SU-DHL-6 (cell line): ENCODE data around the gene SDS.

Source experiments
- H2AFZ ChIP-seq: fragments of 200-600 bp; sonication (generic); 2 replicates; pipeline ENCODE4 v1.6.1; 2014; ENCODE audit warnings: low read depth, mild to moderate bottlenecking, moderate library complexity, mixed read lengths, antibody characterized with exemption, low read length; ENCODE audit not compliant: severe bottlenecking
- H3F3A ChIP-seq: fragments of 200-600 bp; shearing (Covaris generic); 2 replicates; pipeline ENCODE4 v1.6.0; 2016; ENCODE audit warnings: antibody characterized with exemption, mild to moderate bottlenecking; ENCODE audit not compliant: insufficient read depth
- H3K27ac ChIP-seq: fragments of 200-600 bp; sonication (generic); 2 replicates; pipeline ENCODE4 v1.5.1; 2016; ENCODE audit warnings: low read depth, mild to moderate bottlenecking, low read length, moderate library complexity, mixed read lengths
- H3K27me3 ChIP-seq: fragments of 200-600 bp; sonication (generic), shearing (Covaris generic); 2 replicates; pipeline ENCODE4 v1.6.0; 2014; ENCODE audit warnings: mild to moderate bottlenecking, low read length
- H3K36me3 ChIP-seq: fragments of 200-600 bp; sonication (generic); 2 replicates; pipeline ENCODE4 v1.6.1; 2014; ENCODE audit warnings: mild to moderate bottlenecking, low read length, mixed read lengths
- H3K4me2 ChIP-seq: fragments of 300-600, 200-600 bp; shearing (Covaris generic), sonication (generic); 2 replicates; pipeline ENCODE4 v1.6.0; 2014; ENCODE audit warnings: low read length, low read depth, mild to moderate bottlenecking; ENCODE audit not compliant: poor library complexity, severe bottlenecking
- H3K4me3 ChIP-seq: fragments of 200-600 bp; sonication (generic); 2 replicates; pipeline ENCODE4 v1.5.1; 2014; ENCODE audit warnings: antibody characterized with exemption, low read length, mild to moderate bottlenecking, mixed read lengths; ENCODE audit not compliant: insufficient read depth, poor library complexity, severe bottlenecking
- H3K79me2 ChIP-seq: fragments of 200-600 bp; sonication (generic); 2 replicates; pipeline ENCODE4 v1.6.1; 2014; ENCODE audit warnings: mild to moderate bottlenecking, low read length, moderate library complexity; ENCODE audit not compliant: insufficient read depth
- H3K9ac ChIP-seq: fragments of 200-600 bp; sonication (generic); 2 replicates; pipeline ENCODE4 v1.7.0; 2014; ENCODE audit warnings: mild to moderate bottlenecking, low read length
- H3K9me2 ChIP-seq: fragments of 200-600 bp; sonication (generic); replicated peaks from 2 replicates; pipeline ENCODE4 v1.6.1; 2014; ENCODE audit warnings: low read length; ENCODE audit not compliant: insufficient read depth
- H3K9me3 ChIP-seq: fragments of 200-600 bp; sonication (generic); 2 replicates; pipeline ENCODE4 v1.6.1; 2014; ENCODE audit warnings: low read length, mixed read lengths; ENCODE audit not compliant: insufficient read depth
- H4K20me1 ChIP-seq: fragments of 200-600 bp; sonication (generic); 2 replicates; pipeline ENCODE4 v1.6.1; 2014; ENCODE audit warnings: low read depth, mild to moderate bottlenecking, antibody characterized with exemption, low read length, moderate library complexity, mixed read lengths
- CTCF ChIP-seq: fragments of 200-600 bp; sonication (generic); IDR thresholded peaks from one replicate; pipeline ENCODE4 v1.5.1; 2017; ENCODE audit warnings: antibody characterized with exemption, mild to moderate bottlenecking, low read length, moderate library complexity; ENCODE audit not compliant: insufficient read depth, poor library complexity, severe bottlenecking
- EZH2phosphoT487 ChIP-seq: fragments of 200-600 bp; sonication (generic), shearing (Covaris generic); conservative IDR thresholded peaks from 2 replicates; pipeline ENCODE4 v1.6.1; 2018; ENCODE audit warnings: mild to moderate bottlenecking, antibody characterized with exemption, low read length, moderate library complexity, mixed read lengths

SDS gene

GRCh38 chr12:113413488-113413939 is 9.8 kb upstream of the SDS start:
- no peak overlapping the region for H3K4me2 ChIP-seq
- no peaks in the 10 kb centered on the region for H3K9me3 ChIP-seq
- no peak overlapping the region for H3K4me3 ChIP-seq
- TF ChIP-seq EZH2phosphoT487 (no peak), CTCF (no peak)
- H3K27ac ChIP-seq, result no peak overlapping the region
- H3K27me3 ChIP-seq, result no peaks in the 10 kb centered on the region
- no peaks in the 10 kb centered on the region for H3K9me2 ChIP-seq
- no peaks in the 10 kb centered on the region for H3K79me2 ChIP-seq
- no peaks in the 10 kb centered on the region for H4K20me1 ChIP-seq
- no peaks in the 10 kb centered on the region for H3F3A ChIP-seq
- H3K36me3 ChIP-seq, result no peaks in the 10 kb centered on the region
- no peak overlapping the region for H3K9ac ChIP-seq
- H2AFZ ChIP-seq, result no peak overlapping the region

- no peak overlapping the region for H3K27ac ChIP-seq
- H3F3A ChIP-seq, result no peaks in the 10 kb centered on the region
- no peak overlapping the region for H2AFZ ChIP-seq
- no peaks in the 10 kb centered on the region for H3K27me3 ChIP-seq
- no peaks in the 10 kb centered on the region for H3K9me3 ChIP-seq
- H3K4me2 ChIP-seq, result no peak overlapping the region
- no peak overlapping the region for H3K4me3 ChIP-seq
- TF ChIP-seq CTCF (no peak), EZH2phosphoT487 (no peak)
- no peak overlapping the region for H3K9ac ChIP-seq
- H3K36me3 ChIP-seq, result no peaks in the 10 kb centered on the region
- no peaks in the 10 kb centered on the region for H3K79me2 ChIP-seq
- no peaks in the 10 kb centered on the region for H3K9me2 ChIP-seq
- no peaks in the 10 kb centered on the region for H4K20me1 ChIP-seq
Measured at GRCh38 chr12:113409462-113410124, 5.9 kb upstream of the SDS start.

GRCh38 chr12:113408756-113409298 is 5.1 kb upstream of the SDS start:
- H3K9ac ChIP-seq, result no peak overlapping the region
- TF ChIP-seq EZH2phosphoT487 (no peak), CTCF (no peak)
- no peak overlapping the region for H2AFZ ChIP-seq
- no peaks in the 10 kb centered on the region for H3K9me2 ChIP-seq
- no peak overlapping the region for H3K4me3 ChIP-seq
- no peaks in the 10 kb centered on the region for H3K79me2 ChIP-seq
- H3K36me3 ChIP-seq, result no peaks in the 10 kb centered on the region
- no peaks in the 10 kb centered on the region for H3K9me3 ChIP-seq
- no peaks in the 10 kb centered on the region for H3K27me3 ChIP-seq
- no peak overlapping the region for H3K27ac ChIP-seq
- H4K20me1 ChIP-seq, result no peaks in the 10 kb centered on the region
- H3F3A ChIP-seq, result no peaks in the 10 kb centered on the region
- H3K4me2 ChIP-seq, result no peak overlapping the region
